Measurements from ENCODE around the gene ZFR2. TPM values are rescaled to one million over a fixed set of nuclear protein-coding genes. Genes with fewer than 3 reads are reported as not detected.

The ZFR2 gene
- total and polyA plus RNA-seq, 10 of the 15 experiments (the other 5 are each of a cell fraction or from before 2014, with no cell fraction given), result 0.18 TPM; not detected in 9

DNA sequence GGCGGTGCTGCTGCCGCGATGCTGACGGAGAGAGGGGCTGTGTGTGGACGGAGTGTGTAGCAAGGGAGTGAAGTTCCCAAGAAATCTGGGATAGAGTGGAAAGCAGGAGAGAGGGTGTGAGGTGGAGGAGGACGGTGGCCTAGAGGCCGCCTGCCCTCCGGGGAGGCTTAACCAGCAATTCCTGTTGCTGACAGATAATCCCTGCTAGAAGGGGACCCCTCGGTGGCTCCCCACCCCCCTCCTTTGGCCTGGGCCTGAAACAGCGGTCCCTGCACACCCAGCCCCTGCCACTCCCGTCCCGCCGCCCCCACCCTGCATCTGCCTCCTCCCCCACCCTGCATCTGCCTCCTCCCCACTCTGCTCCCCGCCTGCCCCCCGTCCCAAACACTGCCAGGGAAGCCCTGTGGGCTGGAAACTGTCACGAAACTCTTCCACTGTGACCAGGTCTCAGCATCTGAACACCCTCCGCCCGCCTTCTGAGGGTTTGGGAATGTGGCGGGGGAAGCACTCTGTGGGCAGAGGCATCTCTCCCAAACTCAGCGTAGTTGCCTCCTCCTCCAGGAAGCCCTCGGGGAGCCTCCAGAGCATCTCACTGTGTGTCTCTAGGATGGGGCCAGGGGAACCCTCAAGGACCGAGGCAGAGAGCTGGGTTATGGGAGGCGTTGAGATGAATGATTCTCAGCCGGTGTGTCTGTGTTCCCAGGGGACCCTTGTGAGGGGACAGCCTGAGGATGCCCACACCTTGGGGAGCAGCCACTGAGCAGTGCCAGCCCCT is 65.5 kb downstream of the ZFR2 start:
- BruUV-seq (replicated peaks), result no TSS peak
- intact Hi-C loops (cut with micrococcal nuclease; ENCODE audit: unreplicated experiment), result no loop called here
- Histone ChIP-seq H3K36me3 (ENCODE audit: control insufficient read depth in 2 of 2, insufficient read depth in 2 of 2, low read length in 1 of 2) (no peaks in the 10 kb centered on the region), H4K20me1 (ENCODE audit: control insufficient read depth, insufficient read depth) (no peaks in the 10 kb centered on the region), H3K9ac (ENCODE audit: control insufficient read depth, insufficient read depth, low read length) (no peak overlapping the region), H3K4me1 (ENCODE audit: control insufficient read depth, insufficient read depth, low read length) (0 out of 2 replicates have a peak, but pooled peaks cover 4% of the 10 kb centered on the region), H3K79me2 (ENCODE audit: control insufficient read depth, insufficient read depth, low read length) (no peaks in the 10 kb centered on the region), H3K27ac (ENCODE audit: control insufficient read depth, insufficient read depth) (no peak overlapping the region), H3K27me3 (replicated peaks in 1 of 2; ENCODE audit: control insufficient read depth in 2 of 2, insufficient read depth in 2 of 2, low read length in 1 of 2) (peaks cover 2 to 4% of the 10 kb centered on the region in 2 experiments; a peak in 3 of 4 replicates), H2AFZ (ENCODE audit: control insufficient read depth, low read depth, low read length) (no peak overlapping the region), H3K4me3 (no peak overlapping the region), H3K4me2 (ENCODE audit: control insufficient read depth, insufficient read depth) (no peak overlapping the region), H3K9me3 (replicated peaks; ENCODE audit: control insufficient read depth, insufficient read depth, low read length) (no peaks in the 10 kb centered on the region; the same call in 2 of the 3 replicates)
- TF ChIP-seq, protein P1, sequence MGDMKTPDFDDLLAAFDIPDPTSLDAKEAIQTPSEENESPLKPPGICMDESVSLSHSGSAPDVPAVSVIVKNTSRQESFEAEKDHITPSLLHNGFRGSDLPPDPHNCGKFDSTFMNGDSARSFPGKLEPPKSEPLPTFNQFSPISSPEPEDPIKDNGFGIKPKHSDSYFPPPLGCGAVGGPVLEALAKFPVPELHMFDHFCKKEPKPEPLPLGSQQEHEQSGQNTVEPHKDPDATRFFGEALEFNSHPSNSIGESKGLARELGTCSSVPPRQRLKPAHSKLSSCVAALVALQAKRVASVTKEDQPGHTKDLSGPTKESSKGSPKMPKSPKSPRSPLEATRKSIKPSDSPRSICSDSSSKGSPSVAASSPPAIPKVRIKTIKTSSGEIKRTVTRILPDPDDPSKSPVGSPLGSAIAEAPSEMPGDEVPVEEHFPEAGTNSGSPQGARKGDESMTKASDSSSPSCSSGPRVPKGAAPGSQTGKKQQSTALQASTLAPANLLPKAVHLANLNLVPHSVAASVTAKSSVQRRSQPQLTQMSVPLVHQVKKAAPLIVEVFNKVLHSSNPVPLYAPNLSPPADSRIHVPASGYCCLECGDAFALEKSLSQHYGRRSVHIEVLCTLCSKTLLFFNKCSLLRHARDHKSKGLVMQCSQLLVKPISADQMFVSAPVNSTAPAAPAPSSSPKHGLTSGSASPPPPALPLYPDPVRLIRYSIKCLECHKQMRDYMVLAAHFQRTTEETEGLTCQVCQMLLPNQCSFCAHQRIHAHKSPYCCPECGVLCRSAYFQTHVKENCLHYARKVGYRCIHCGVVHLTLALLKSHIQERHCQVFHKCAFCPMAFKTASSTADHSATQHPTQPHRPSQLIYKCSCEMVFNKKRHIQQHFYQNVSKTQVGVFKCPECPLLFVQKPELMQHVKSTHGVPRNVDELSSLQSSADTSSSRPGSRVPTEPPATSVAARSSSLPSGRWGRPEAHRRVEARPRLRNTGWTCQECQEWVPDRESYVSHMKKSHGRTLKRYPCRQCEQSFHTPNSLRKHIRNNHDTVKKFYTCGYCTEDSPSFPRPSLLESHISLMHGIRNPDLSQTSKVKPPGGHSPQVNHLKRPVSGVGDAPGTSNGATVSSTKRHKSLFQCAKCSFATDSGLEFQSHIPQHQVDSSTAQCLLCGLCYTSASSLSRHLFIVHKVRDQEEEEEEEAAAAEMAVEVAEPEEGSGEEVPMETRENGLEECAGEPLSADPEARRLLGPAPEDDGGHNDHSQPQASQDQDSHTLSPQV (IDR thresholded peaks at IDR 0.05), result no peak
- TF ChIP-seq NBN (IDR thresholded peaks at IDR 0.05), result no peak
- POLR2A ChIA-PET, result no interaction called here
- RAD21 ChIA-PET (ENCODE audit: unreplicated experiment), result no interaction called here
- FAIRE-seq, result no peak
- ATAC-seq, result no peak
- SMC1A ChIA-PET (ENCODE audit: uncharacterized antibody, unreplicated experiment), result no interaction called here
- 62% methylated on average over 14 of the region's 24 CpGs for WGBS (ENCODE audit: insufficient coverage, insufficient replicate concordance, low lambda C conversion rate, missing lambda C conversion rate)
- CTCF ChIA-PET, result no interaction called here
- DNase-seq (ENCODE audit: low read depth, low spot score), result no peak
- in situ Hi-C loops (cut with MboI), result no loop called here
